GM18951 (cell line): ENCODE data around the gene REEP2.

Experiments
- POLR2A ChIP-seq: IDR thresholded peaks from 4 replicates; pipeline ENCODE4 v1.6.1; 2011; ENCODE audit warnings: mild to moderate bottlenecking; ENCODE audit not compliant: insufficient read length, insufficient read depth; ENCODE audit errors: extremely low read depth
- in situ Hi-C: fragments of 300-500 bp; cut with MboI; formaldehyde crosslinking; loops from one replicate; pipeline ENCODE4 v1.12.0; 2022; ENCODE audit warnings: low sequenced_read_pairs, mixed read lengths, inconsistent platforms; ENCODE audit not compliant: unreplicated experiment

Gene REEP2

DNA sequence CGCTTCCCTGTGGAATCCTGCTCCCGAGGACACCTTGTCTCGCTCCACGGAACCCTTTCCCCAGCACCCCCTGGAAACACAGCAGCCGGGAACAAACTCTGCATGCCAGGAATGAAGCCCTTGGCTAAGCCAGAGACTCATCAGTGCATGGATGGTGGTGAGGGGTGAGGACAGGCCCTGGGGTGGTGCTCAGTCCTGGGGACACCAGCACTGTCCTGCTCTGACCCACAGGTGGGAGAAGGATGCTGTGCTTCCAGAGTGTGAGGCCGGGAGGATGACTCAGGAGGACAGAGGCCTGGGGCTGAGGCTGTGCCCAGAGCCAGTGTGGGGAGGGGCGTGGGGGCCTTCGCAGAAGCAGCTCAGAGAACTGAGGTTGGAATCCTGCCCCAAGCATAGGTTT lies 15.3 kb downstream of the REEP2 start:
- in situ Hi-C loops: no loop called here
- no peak for TF ChIP-seq POLR2A

GRCh38 chr5:138455232-138455930 lies 16.5 kb downstream of the REEP2 start:
- in situ Hi-C loops: no loop called here
- TF ChIP-seq POLR2A: no peak

- in situ Hi-C loops: no loop called here
- no peak for TF ChIP-seq POLR2A
Measured at GRCh38 chr5:138457531-138458275, 18.8 kb downstream of the REEP2 start.

- in situ Hi-C loops: no loop called here
- no peak for TF ChIP-seq POLR2A
Measured at GRCh38 chr5:138458384-138458783, 19.5 kb downstream of the REEP2 start.

DNA sequence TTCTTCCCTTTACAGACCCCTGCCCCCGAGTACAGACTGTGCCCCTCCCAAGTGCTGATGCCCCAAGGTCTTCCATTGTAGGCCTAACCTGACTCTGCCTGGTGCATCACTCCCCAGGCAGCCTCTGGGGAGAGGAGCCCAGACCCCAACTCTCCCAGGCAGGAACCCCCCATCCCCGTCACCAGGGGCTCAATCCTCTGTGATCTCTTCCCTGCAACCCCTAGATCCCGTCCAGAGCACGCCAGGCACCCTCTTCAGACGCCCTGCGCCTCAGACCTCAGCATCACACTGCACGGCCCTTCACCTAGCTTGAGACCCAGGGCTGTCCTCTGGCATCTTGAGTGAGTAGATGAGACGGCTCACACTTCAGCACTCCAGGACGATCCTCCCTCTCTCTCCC lies 20.0 kb downstream of the REEP2 start:
- in situ Hi-C loops: no loop called here
- no peak for TF ChIP-seq POLR2A

- in situ Hi-C loops: no loop called here
- TF ChIP-seq POLR2A: no peak
Measured at GRCh38 chr5:138459311-138459933, 20.6 kb downstream of the REEP2 start.

DNA sequence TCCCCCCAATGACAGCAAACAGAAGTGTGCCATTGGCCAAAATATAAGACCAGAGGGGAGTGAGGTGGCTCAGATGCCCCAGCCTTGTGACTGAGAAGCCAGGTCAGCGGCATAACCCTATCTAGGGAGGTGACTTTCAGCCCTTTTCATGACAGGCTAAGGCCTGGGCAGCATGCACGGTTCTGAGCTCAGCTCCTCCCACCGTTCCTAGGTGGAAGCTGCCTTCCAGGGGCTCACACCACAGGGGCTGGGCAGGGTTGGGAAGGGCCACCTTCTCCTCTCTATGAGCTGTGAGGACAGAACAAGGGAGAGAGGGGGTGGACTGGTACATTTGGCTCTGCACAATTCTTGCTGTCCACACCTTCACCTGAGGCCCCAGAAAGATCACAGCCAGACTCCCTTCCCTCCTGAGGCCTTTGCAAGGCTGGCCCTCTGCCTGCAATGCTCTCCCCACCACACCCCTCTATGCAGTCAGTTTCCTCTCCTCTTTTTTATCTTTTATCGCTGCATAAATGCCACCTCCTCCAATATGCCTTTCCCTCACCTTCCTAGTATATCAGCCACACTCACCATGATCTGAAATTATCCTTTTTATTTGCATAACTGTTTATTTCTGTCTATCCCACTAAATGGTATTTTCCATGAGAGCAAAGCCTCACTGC lies 21.3 kb downstream of the REEP2 start:
- TF ChIP-seq POLR2A: no peak
- in situ Hi-C loops: no loop called here

DNA sequence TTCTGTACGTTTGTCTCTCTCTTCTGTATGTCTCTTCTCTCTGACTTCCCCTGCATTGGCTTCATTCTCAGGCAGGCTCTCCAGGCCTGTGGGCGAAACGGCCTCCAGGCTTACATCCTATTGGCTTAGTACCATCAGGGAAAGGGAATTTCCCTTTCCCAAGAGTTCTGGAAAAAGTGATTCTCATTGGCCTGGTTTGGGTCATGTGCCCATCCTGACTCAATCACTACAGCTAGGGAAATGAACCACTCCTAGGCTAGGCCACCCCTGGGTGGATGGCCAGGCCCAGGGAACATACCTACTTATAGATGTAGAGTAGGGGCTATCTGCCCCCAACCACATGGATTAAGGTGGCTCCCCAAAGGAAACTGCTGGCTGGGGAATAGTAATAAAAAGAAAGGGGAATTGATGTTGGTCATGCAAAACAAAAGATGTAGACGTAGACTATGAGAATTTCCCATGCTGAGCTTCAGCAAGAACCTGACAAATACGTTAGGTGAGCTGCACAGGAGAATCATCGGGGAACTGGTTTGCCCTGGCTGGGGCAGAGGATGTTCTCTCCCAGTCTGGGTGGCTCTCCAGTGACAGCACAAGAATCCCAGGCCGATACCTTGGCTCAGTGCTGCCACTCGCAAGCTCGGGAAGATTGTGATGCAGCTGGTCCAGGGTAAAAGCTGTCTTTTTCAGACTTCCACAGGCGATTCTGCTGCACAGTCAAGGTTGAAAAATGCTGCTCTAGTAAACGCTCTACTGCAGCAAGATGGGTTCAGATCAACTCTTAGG lies 22.7 kb downstream of the REEP2 start:
- in situ Hi-C loops: no loop called here
- no peak for TF ChIP-seq POLR2A

DNA sequence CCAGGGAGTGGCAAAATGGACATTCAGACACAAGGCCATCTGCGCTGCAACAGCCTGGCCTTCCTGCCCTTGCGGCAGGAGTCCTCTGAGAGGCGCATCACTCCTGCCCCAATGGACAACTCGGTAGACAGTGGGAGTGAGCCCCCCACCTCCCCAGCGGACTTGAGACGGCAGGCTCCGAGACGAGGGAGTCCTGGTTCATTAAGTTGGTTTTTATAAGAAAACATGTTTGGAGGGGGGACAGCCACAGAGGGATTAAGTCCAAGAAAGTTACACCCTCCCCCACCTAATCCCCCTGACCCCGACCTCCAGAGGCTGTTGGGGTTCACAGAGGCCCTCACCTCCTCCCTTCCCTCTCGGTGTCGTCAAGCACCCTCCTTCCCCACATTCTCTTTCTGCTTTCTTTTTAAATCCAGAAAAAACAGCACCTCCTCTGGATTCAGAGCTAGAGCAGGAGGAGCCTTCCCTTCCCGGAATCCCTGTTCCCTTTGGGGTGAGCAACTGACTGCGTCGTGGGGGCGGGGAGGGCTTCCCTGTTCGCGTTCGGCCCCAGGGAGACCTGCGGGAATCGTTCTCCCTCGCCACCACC lies 24.7 kb downstream of the REEP2 start:
- no peak for TF ChIP-seq POLR2A
- in situ Hi-C loops: no loop called here

- in situ Hi-C loops: no loop called here
- TF ChIP-seq POLR2A: peak; percentile 57
Measured at GRCh38 chr5:138464008-138464387, 25.1 kb downstream of the REEP2 start.

- TF ChIP-seq POLR2A: peak; percentile 77
- in situ Hi-C loops: no loop called here
Measured at GRCh38 chr5:138464388-138465260, 25.8 kb downstream of the REEP2 start.
